Measurements from ENCODE around the gene PLD5.

PLD5 gene

GRCh38 chr1:242416657-242417056 is 107.8 kb downstream of the PLD5 start:
- TF ChIP-seq YY1 (IDR thresholded peaks at IDR 0.05; ENCODE audit: low read depth) = no peak
- no peak for TF ChIP-seq CREB1 (IDR thresholded peaks at IDR 0.05; ENCODE audit: low read depth)
- TF ChIP-seq MAX (IDR thresholded peaks at IDR 0.05) = no peak
- no peak for TF ChIP-seq ZBTB7A (IDR thresholded peaks at IDR 0.05; ENCODE audit: low read depth)
- TF ChIP-seq FOXM1 (IDR thresholded peaks at IDR 0.05; ENCODE audit: borderline replicate concordance, low read depth) = no peak
- no peak for TF ChIP-seq NFIC (IDR thresholded peaks at IDR 0.05)
- no peak for TF ChIP-seq RAD21 (IDR thresholded peaks at IDR 0.05; ENCODE audit: low read depth)
- TF ChIP-seq TCF12 (IDR thresholded peaks at IDR 0.05; ENCODE audit: low read depth) = no peak
- TF ChIP-seq REST (IDR thresholded peaks at IDR 0.05; ENCODE audit: low read depth) = no peak
- TF ChIP-seq TEAD4 (IDR thresholded peaks at IDR 0.05) = no peak
- TF ChIP-seq TAF1 (IDR thresholded peaks at IDR 0.05; ENCODE audit: low read depth) = no peak
- TF ChIP-seq CEBPB (IDR thresholded peaks at IDR 0.05) = no peak

GRCh38 chr1:242412921-242413320 is 111.6 kb downstream of the PLD5 start:
- no peak for TF ChIP-seq TEAD4 (IDR thresholded peaks at IDR 0.05)
- no peak for TF ChIP-seq MAX (IDR thresholded peaks at IDR 0.05)
- TF ChIP-seq EGR1 (IDR thresholded peaks at IDR 0.05) = no peak
- TF ChIP-seq RAD21 (IDR thresholded peaks at IDR 0.05; ENCODE audit: low read depth) = no peak
- no peak for TF ChIP-seq TAF1 (IDR thresholded peaks at IDR 0.05; ENCODE audit: low read depth)
- no peak for TF ChIP-seq EP300 (IDR thresholded peaks at IDR 0.05; ENCODE audit: borderline replicate concordance)
- TF ChIP-seq REST (IDR thresholded peaks at IDR 0.05; ENCODE audit: low read depth) = no peak
- no peak for TF ChIP-seq ZBTB7A (IDR thresholded peaks at IDR 0.05; ENCODE audit: low read depth)
- no peak for TF ChIP-seq YY1 (IDR thresholded peaks at IDR 0.05; ENCODE audit: low read depth)
- no peak for TF ChIP-seq CEBPB (IDR thresholded peaks at IDR 0.05)
- no peak for TF ChIP-seq CREB1 (IDR thresholded peaks at IDR 0.05; ENCODE audit: low read depth)
- no peak for TF ChIP-seq TCF12 (IDR thresholded peaks at IDR 0.05; ENCODE audit: low read depth)
- no peak for TF ChIP-seq FOXM1 (IDR thresholded peaks at IDR 0.05; ENCODE audit: borderline replicate concordance, low read depth)
- TF ChIP-seq NFIC (IDR thresholded peaks at IDR 0.05) = no peak
- TF ChIP-seq USF1 (IDR thresholded peaks at IDR 0.05) = no peak

- TF ChIP-seq EP300 (IDR thresholded peaks at IDR 0.05; ENCODE audit: borderline replicate concordance) (no peak), TAF1 (IDR thresholded peaks at IDR 0.05; ENCODE audit: low read depth) (no peak), USF1 (IDR thresholded peaks at IDR 0.05) (no peak), MAX (IDR thresholded peaks at IDR 0.05) (no peak), REST (IDR thresholded peaks at IDR 0.05; ENCODE audit: low read depth) (no peak), TEAD4 (IDR thresholded peaks at IDR 0.05) (no peak), ZBTB7A (IDR thresholded peaks at IDR 0.05; ENCODE audit: low read depth) (no peak), CREB1 (IDR thresholded peaks at IDR 0.05; ENCODE audit: low read depth) (no peak), YY1 (IDR thresholded peaks at IDR 0.05; ENCODE audit: low read depth) (no peak), NFIC (IDR thresholded peaks at IDR 0.05) (no peak), FOXM1 (IDR thresholded peaks at IDR 0.05; ENCODE audit: borderline replicate concordance, low read depth) (no peak), RAD21 (IDR thresholded peaks at IDR 0.05; ENCODE audit: low read depth) (no peak), TCF12 (IDR thresholded peaks at IDR 0.05; ENCODE audit: low read depth) (no peak), CEBPB (IDR thresholded peaks at IDR 0.05) (no peak), EGR1 (IDR thresholded peaks at IDR 0.05) (no peak)
Observed at GRCh38 chr1:242411901-242412300, 112.6 kb downstream of the PLD5 start.

GRCh38 chr1:242405947-242406346 is 118.5 kb downstream of the PLD5 start:
- TF ChIP-seq CREB1 (IDR thresholded peaks at IDR 0.05; ENCODE audit: low read depth) (no peak), TEAD4 (IDR thresholded peaks at IDR 0.05) (no peak), EP300 (IDR thresholded peaks at IDR 0.05; ENCODE audit: borderline replicate concordance) (no peak), RAD21 (IDR thresholded peaks at IDR 0.05; ENCODE audit: low read depth) (no peak), FOXM1 (IDR thresholded peaks at IDR 0.05; ENCODE audit: borderline replicate concordance, low read depth) (no peak), TAF1 (IDR thresholded peaks at IDR 0.05; ENCODE audit: low read depth) (no peak), YY1 (IDR thresholded peaks at IDR 0.05; ENCODE audit: low read depth) (no peak), ZBTB7A (IDR thresholded peaks at IDR 0.05; ENCODE audit: low read depth) (no peak), USF1 (IDR thresholded peaks at IDR 0.05) (no peak), MAX (IDR thresholded peaks at IDR 0.05) (no peak), CEBPB (IDR thresholded peaks at IDR 0.05) (no peak), NFIC (IDR thresholded peaks at IDR 0.05) (no peak), TCF12 (IDR thresholded peaks at IDR 0.05; ENCODE audit: low read depth) (no peak)
